Skeletal muscle tissue (tissue), 5 donors: Measurements from ENCODE around the gene TAF11L6. TPM values are rescaled to one million over a fixed set of nuclear protein-coding genes. Genes with fewer than 3 reads are reported as not detected.
"Not testable (repeated sequence)": the region's sequence is repeated elsewhere in the genome, so short reads cannot be mapped to it uniquely, and the experiment has no call there.

ENCODE experiments used
- H3K27ac ChIP-seq: one replicate; pipeline ENCODE4 v1.7.0; 2013; ENCODE audit warnings: mild to moderate bottlenecking, low read depth, low read length, inconsistent platforms
- H3K27me3 ChIP-seq, 3 donors: one replicate each; pipeline ENCODE4 v1.7.0; 2013; ENCODE audit warnings: low read length in 3 of 3; ENCODE audit not compliant: control insufficient read depth in 3 of 3, insufficient read depth in 3 of 3
- H3K36me3 ChIP-seq, 3 donors: one replicate each; pipeline ENCODE4 v1.7.0; 2013; ENCODE audit warnings: low read length in 3 of 3; ENCODE audit not compliant: control insufficient read depth in 3 of 3, insufficient read depth in 3 of 3
- H3K4me1 ChIP-seq, 3 donors: one replicate each; pipeline ENCODE4 v1.7.0; 2013; ENCODE audit warnings: low read length in 3 of 3, mild to moderate bottlenecking in 3 of 3; ENCODE audit not compliant: control insufficient read depth in 3 of 3, insufficient read depth in 3 of 3
- H3K4me3 ChIP-seq, 3 donors: one replicate each; pipeline ENCODE4 v1.7.0; 2013; ENCODE audit warnings: low read length in 3 of 3
- H3K9ac ChIP-seq, 3 donors: one replicate each; pipeline ENCODE4 v1.7.0; 2013; ENCODE audit warnings: low read length in 3 of 3, mild to moderate bottlenecking in 3 of 3, moderate library complexity in 2 of 3, low read depth in 1 of 3
- H3K9me3 ChIP-seq, 3 donors: one replicate each; pipeline ENCODE4 v1.7.0; 2013; ENCODE audit warnings: low read length in 3 of 3; ENCODE audit not compliant: control insufficient read depth in 3 of 3
- small RNA-seq: library from RNA; depleted of rRNA; stranded (forward); fragments of <200 nt; gene quantifications from one replicate; pipeline ENCODE3, GENCODE V24; 2014
- total RNA-seq: library from RNA; depleted of rRNA; stranded (reverse); fragments of >200 nt; gene quantifications from one replicate; pipeline ENCODE4 v1.2.3, GENCODE V29; 2014
- donor health status: Osteomylitis.

Gene TAF11L6
- total RNA-seq, 1 donor from 2014 or later, result not detected

DNA sequence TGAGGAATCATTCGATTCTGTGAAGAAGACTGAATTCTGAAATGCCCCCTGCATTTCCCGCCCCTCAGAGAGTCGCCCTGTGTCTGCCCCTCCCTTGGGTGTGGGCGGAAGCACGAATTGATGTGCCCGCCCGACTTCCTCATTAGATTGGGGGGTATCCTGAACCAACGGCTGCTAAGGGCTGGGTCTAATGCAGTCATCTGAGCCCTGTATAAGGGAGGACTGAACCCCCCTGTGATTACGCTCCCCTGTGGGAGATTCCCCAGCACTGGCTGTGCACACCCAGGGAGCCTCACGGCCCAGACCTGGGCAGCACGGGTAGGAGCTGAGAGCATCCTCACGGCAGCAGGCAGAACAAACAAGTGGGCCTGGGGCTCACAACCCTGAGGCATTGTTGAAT lies 10.9 kb upstream of the TAF11L6 start:
- H3K36me3 ChIP-seq, H3K9ac ChIP-seq, H3K4me1 ChIP-seq, H3K9me3 ChIP-seq, H3K27me3 ChIP-seq, H3K27ac ChIP-seq, H3K4me3 ChIP-seq: not testable (repeated sequence)

- not testable (repeated sequence) for H3K4me1 ChIP-seq, H3K27me3 ChIP-seq
These were observed 10.4 kb upstream of the TAF11L6 start, which contains the start of gene TAF11L3 for GRCh38 chr5:17518067-17518466. TAF11L3 (plus strand) TSS chr5:17518367.

GRCh38 chr5:17519508-17519907 lies 9.0 kb upstream of the TAF11L6 start:
- H3K27me3 ChIP-seq, H3K9ac ChIP-seq, H3K36me3 ChIP-seq, H3K27ac ChIP-seq, H3K4me1 ChIP-seq, H3K4me3 ChIP-seq, H3K9me3 ChIP-seq: not testable (repeated sequence)

More at GRCh38 chr5:17518067-17518466, 10.4 kb upstream of the TAF11L6 start, which contains the start of gene TAF11L3:
- H3K27ac ChIP-seq, H3K4me3 ChIP-seq, H3K9ac ChIP-seq, H3K9me3 ChIP-seq, H3K36me3 ChIP-seq: not testable (repeated sequence)

DNA sequence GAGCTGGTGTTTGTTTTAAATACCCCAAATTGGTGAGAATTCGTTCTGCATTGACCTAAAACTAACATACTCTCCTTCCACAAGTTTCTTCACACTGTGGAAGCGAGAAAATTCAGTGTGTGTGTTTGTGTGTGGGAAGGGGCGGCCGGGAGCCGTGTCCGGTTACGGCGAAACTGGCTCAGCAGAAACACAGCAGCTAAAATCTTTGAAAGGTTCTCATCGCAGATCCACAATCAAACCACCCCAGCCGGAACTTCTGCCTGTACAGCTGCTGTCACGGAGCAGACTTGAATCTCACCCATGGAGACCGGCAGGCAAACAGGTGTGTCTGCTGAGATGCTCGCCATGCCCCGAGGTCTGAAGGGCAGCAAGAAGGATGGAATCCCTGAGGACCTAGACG lies 7.0 kb upstream of the TAF11L6 start, which contains the start of gene TAF11L4:
TSS of gene TAF11L4 (plus strand) at position 301 of the 400 bp plus-strand sequence.
- H3K36me3 ChIP-seq, H3K4me3 ChIP-seq, H3K27me3 ChIP-seq, H3K9ac ChIP-seq, H3K4me1 ChIP-seq, H3K9me3 ChIP-seq, H3K27ac ChIP-seq: not testable (repeated sequence)

GRCh38 chr5:17524935-17525334 lies 3.5 kb upstream of the TAF11L6 start, which contains the start of gene TAF11L5:
TAF11L5 (plus strand) TSS chr5:17525235.
- H3K27me3 ChIP-seq, H3K9me3 ChIP-seq: not testable (repeated sequence)

DNA sequence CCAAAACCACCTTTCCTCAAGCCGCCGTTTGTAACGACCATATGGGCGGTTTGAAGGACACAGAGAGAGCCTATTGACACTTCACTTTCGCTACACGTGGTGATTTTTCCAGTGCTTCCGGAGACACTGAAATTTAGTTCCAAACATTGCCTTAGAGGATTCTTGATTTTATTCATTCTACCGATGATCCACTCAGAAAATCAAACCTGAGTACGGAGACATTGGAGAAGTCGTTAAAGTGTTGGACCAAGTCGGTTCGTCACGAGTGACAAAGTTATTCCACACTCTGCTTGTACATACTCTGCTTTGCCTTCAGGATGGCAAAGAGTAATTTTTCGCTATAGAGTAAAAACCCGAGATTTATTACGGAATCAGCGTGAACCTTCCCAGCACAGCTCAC lies 2.0 kb upstream of the TAF11L6 start:
- not testable (repeated sequence) for H3K36me3 ChIP-seq, H3K4me3 ChIP-seq, H3K4me1 ChIP-seq, H3K27me3 ChIP-seq, H3K9ac ChIP-seq, H3K9me3 ChIP-seq, H3K27ac ChIP-seq

More at GRCh38 chr5:17524935-17525334, 3.5 kb upstream of the TAF11L6 start, which contains the start of gene TAF11L5:
- H3K9ac ChIP-seq, H3K27ac ChIP-seq, H3K4me1 ChIP-seq, H3K4me3 ChIP-seq, H3K36me3 ChIP-seq: not testable (repeated sequence)

Small RNAs within 50 kb of the gene (small RNA-seq; reads per million reads assigned to genes)
- not detected for gene AC106774.3

Other genes with a start within 250 kb of the TAF11L6 start
- not detected for gene TAF11L2, start 30.4 kb upstream of the TAF11L6 start, total RNA-seq
- gene TAF11L3, start 10.3 kb upstream of the TAF11L6 start, total RNA-seq, result not detected
- not detected for gene TAF11L4, start 6.9 kb upstream of the TAF11L6 start, total RNA-seq
- not detected for gene TAF11L5, start 3.4 kb upstream of the TAF11L6 start, total RNA-seq
- not detected for gene TAF11L7, start 57.1 kb downstream of the TAF11L6 start, total RNA-seq
- not detected for gene TAF11L8, start 62.3 kb downstream of the TAF11L6 start, total RNA-seq
- not detected for gene TAF11L9, start 65.7 kb downstream of the TAF11L6 start, total RNA-seq
- gene TAF11L10, start 69.2 kb downstream of the TAF11L6 start, total RNA-seq, result not detected
- not detected for gene TAF11L11, start 75.5 kb downstream of the TAF11L6 start, total RNA-seq
- not detected for gene TAF11L12, start 81.7 kb downstream of the TAF11L6 start, total RNA-seq
- gene TAF11L13, start 103.4 kb downstream of the TAF11L6 start, total RNA-seq, result not detected
- not detected for gene TAF11L14, start 105.8 kb downstream of the TAF11L6 start, total RNA-seq